ENCODE data around the gene SIGLEC7.

SIGLEC7 gene

DNA sequence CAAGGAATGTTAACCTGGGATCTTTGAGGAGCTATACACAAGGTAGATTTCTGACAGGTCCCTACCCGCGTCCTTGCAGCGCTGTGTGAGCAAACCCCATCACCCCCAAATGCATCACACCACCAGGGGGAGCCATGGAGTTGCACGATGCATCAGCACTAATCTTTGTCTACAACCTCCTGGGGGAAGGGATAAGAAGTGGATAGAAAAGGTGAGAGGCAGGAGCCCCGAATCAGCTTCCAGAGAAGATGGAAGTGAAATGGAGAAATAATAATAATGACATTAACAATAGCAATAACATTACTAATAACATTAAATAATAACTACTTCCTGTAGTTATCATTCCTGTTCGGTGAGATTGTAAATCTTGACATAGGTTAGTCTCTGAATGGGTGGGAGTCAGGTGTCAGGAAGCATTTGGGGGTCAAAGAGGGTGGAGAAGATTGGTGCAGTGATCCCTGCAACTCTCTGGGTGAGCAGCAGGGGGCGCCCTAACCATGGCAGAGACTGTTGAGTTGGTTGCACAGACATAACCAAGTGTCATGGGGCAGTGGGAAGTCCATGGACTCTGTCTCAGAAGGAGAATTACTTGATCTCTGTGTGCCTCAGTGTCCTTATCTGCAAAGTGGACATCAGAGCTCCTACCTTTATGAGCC lies 16.5 kb downstream of the SIGLEC7 start:
- no peak overlapping the region for H3K27ac ChIP-seq

DNA sequence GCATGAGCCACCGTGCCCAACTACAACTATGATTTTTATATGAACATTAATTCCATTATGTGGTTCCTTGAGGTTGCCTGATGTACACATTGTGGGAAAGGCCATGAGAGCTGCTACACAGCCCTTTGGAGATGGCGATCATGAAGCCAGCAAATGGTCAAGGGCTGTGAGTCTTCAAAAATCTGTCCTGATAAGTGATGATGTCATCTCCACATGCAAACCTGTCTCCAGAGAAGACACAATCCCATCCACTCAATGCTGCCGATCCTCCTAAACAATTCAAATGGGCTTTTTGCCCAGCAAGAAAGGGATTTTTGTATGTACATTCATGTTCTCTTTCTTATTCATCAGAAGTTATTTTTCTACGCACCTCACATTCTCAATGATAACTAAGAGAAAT lies 17.6 kb downstream of the SIGLEC7 start:
- Histone ChIP-seq H3K27ac (no peak overlapping the region), H3K9ac (no peak overlapping the region), H4K20me1 (ENCODE audit: insufficient read depth) (no peaks in the 10 kb centered on the region), H3K27me3 (ENCODE audit: insufficient read depth, low read depth) (no peaks in the 10 kb centered on the region; the same call in 1 of the 2 replicates), H3K4me1 (ENCODE audit: low read depth, poor library complexity, severe bottlenecking) (no peaks in the 10 kb centered on the region), H3K36me3 (ENCODE audit: insufficient read depth) (no peaks in the 10 kb centered on the region), H2AFZ (ENCODE audit: low read depth) (no peak overlapping the region), H3K79me2 (ENCODE audit: insufficient read depth, low read depth) (no peaks in the 10 kb centered on the region), H3K4me2 (no peak overlapping the region), H3K4me3 (IDR thresholded peaks at IDR 0.05; ENCODE audit: insufficient read depth, low read depth, low read length) (no peak overlapping the region)
- no peak for TF ChIP-seq CTCF (conservative IDR thresholded peaks at IDR 0.05; ENCODE audit: low read depth, low read length)

More for the DNA sequence above, 16.5 kb downstream of the SIGLEC7 start:
- H3K27me3 ChIP-seq (ENCODE audit: insufficient read depth, low read depth), result peaks cover 1% of the 10 kb centered on the region
- no peaks in the 10 kb centered on the region for H4K20me1 ChIP-seq (ENCODE audit: insufficient read depth)
- H3K36me3 ChIP-seq (ENCODE audit: insufficient read depth), result no peaks in the 10 kb centered on the region
- no peak overlapping the region for H3K9ac ChIP-seq
- TF ChIP-seq CTCF (conservative IDR thresholded peaks at IDR 0.05; ENCODE audit: low read depth, low read length), result peak; percentile 72
- H3K4me2 ChIP-seq, result no peak overlapping the region
- H3K79me2 ChIP-seq (ENCODE audit: insufficient read depth, low read depth), result no peaks in the 10 kb centered on the region
- no peak overlapping the region for H2AFZ ChIP-seq (ENCODE audit: low read depth)
- H3K4me1 ChIP-seq (ENCODE audit: low read depth, poor library complexity, severe bottlenecking), result no peaks in the 10 kb centered on the region
- no peak overlapping the region for H3K4me3 ChIP-seq (IDR thresholded peaks at IDR 0.05; ENCODE audit: insufficient read depth, low read depth, low read length)

GRCh38 chr19:51161266-51161665 lies 19.2 kb downstream of the SIGLEC7 start:
- Histone ChIP-seq H3K4me3 (IDR thresholded peaks at IDR 0.05; ENCODE audit: insufficient read depth, low read depth, low read length) (no peak overlapping the region), H3K4me1 (ENCODE audit: low read depth, poor library complexity, severe bottlenecking) (no peaks in the 10 kb centered on the region), H3K79me2 (ENCODE audit: insufficient read depth, low read depth) (no peaks in the 10 kb centered on the region), H3K27me3 (ENCODE audit: insufficient read depth, low read depth) (no peaks in the 10 kb centered on the region; the same call in none of the 2 replicates), H3K9ac (no peak overlapping the region), H3K4me2 (no peak overlapping the region), H4K20me1 (ENCODE audit: insufficient read depth) (no peaks in the 10 kb centered on the region), H3K27ac (no peak overlapping the region), H3K36me3 (ENCODE audit: insufficient read depth) (no peaks in the 10 kb centered on the region), H2AFZ (ENCODE audit: low read depth) (no peak overlapping the region)
- no peak for TF ChIP-seq CTCF (conservative IDR thresholded peaks at IDR 0.05; ENCODE audit: low read depth, low read length)

DNA sequence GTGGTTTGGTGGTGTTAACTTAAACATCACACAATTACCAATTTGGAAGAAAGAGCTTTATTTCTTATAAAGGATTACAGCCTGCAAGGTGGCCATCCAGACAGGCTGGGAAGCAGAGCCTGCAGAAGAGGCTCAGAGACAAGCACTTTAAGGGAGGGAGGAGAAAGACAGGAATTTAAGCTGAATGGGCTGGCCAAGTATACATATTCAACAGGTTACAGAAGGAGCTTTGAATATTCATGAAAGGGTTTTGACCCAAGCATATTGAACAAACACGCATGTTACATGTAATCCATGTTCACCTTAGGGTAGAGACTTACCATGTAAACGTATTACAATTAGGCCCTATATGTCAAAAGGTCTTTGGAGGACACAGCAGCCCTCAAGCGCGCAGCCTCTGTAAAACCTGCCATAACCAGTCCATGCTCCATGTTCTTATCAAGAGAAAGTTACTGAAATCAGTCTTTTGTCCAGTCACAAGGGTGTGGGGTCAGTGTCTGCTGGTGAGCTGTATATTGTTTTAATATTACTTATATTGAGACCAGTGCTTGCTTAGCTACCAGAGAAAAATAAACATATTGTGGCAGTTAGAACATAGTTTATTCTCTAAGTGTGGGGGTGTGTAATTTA lies 19.9 kb downstream of the SIGLEC7 start:
- H3K4me1 ChIP-seq (ENCODE audit: low read depth, poor library complexity, severe bottlenecking), result no peaks in the 10 kb centered on the region
- no peaks in the 10 kb centered on the region; the same call in none of the 2 replicates for H3K27me3 ChIP-seq (ENCODE audit: insufficient read depth, low read depth)

More for the DNA sequence above, 19.9 kb downstream of the SIGLEC7 start:
- Histone ChIP-seq H3K4me2 (no peak overlapping the region), H3K36me3 (ENCODE audit: insufficient read depth) (no peaks in the 10 kb centered on the region), H2AFZ (ENCODE audit: low read depth) (no peak overlapping the region), H3K79me2 (ENCODE audit: insufficient read depth, low read depth) (no peaks in the 10 kb centered on the region), H3K27ac (no peak overlapping the region), H4K20me1 (ENCODE audit: insufficient read depth) (no peaks in the 10 kb centered on the region), H3K4me3 (IDR thresholded peaks at IDR 0.05; ENCODE audit: insufficient read depth, low read depth, low read length) (no peak overlapping the region), H3K9ac (no peak overlapping the region)
- TF ChIP-seq CTCF (conservative IDR thresholded peaks at IDR 0.05; ENCODE audit: low read depth, low read length), result no peak

All from KMS-11 (cell line).